CD14-positive monocyte (primary cell): ENCODE data around the gene KCNMA1. TPM values are rescaled to one million over a fixed set of nuclear protein-coding genes. Genes with fewer than 3 reads are reported as not detected.

Experiments
- DNase-seq, 3 donors: peaks; one replicate each; pipeline ENCODE4 v3.0.0-alpha.2; 2011 to 2022
- H2AFZ ChIP-seq: 2 replicates; pipeline ENCODE4 v1.6.0; 2012; ENCODE audit warnings: mild to moderate bottlenecking, low read depth, low read length, inconsistent platforms; ENCODE audit not compliant: insufficient read depth, poor library complexity, severe bottlenecking
- H3K27ac ChIP-seq, 2 donors: 1 replicate in 1 of 2; 2 replicates in 1 of 2; pipeline ENCODE4 v1.5.1; 2012 to 2013; ENCODE audit warnings: low read length in 2 of 2, control low read depth in 1 of 2, inconsistent platforms in 1 of 2, low read depth in 1 of 2, mild to moderate bottlenecking in 1 of 2
- H3K27me3 ChIP-seq, 2 donors: one replicate each; pipeline versions ENCODE4 v1.6.0 to v1.6.1; 2011 to 2013; ENCODE audit warnings: low read length in 2 of 2; ENCODE audit not compliant: control insufficient read depth in 2 of 2, insufficient read depth in 2 of 2
- H3K36me3 ChIP-seq, 2 donors: replicated peaks in 1 of 2; 1 replicate in 1 of 2; 2 replicates in 1 of 2; pipeline versions ENCODE4 v1.5.1 to v1.6.1; 2012 to 2013; ENCODE audit warnings: low read length in 2 of 2, control low read depth in 1 of 2, inconsistent platforms in 1 of 2, mild to moderate bottlenecking in 1 of 2; ENCODE audit not compliant: insufficient read depth in 2 of 2, control insufficient read depth in 1 of 2
- H3K4me1 ChIP-seq, 2 donors: 1 replicate in 1 of 2; 2 replicates in 1 of 2; pipeline versions ENCODE4 v1.5.1 to v1.6.1; 2012 to 2013; ENCODE audit warnings: low read length in 2 of 2, control low read depth in 1 of 2, inconsistent platforms in 1 of 2, mild to moderate bottlenecking in 1 of 2, moderate library complexity in 1 of 2; ENCODE audit not compliant: insufficient read depth in 2 of 2, control insufficient read depth in 1 of 2
- H3K4me2 ChIP-seq: replicated peaks from 2 replicates; pipeline ENCODE3; 2012; ENCODE audit warnings: low read length, moderate library complexity, mild to moderate bottlenecking; ENCODE audit not compliant: poor library complexity, severe bottlenecking; ENCODE audit errors: extremely low read depth
- H3K4me3 ChIP-seq, 3 experiments: fragments of 200-600 bp in 1 of 3; sonication (generic) in 1 of 3; replicated peaks in 1 of 3; 1 replicate in 2 of 3; 2 replicates in 1 of 3; pipeline ENCODE4 v1.5.1; 2011 to 2013; ENCODE audit warnings: low read length in 3 of 3, mild to moderate bottlenecking in 3 of 3, control low read depth in 2 of 3, low read depth in 2 of 3, inconsistent platforms in 1 of 3, moderate library complexity in 1 of 3
- H3K79me2 ChIP-seq: 2 replicates; pipeline ENCODE4 v1.6.0; 2012; ENCODE audit warnings: mild to moderate bottlenecking, control low read depth, inconsistent platforms, low read length, moderate library complexity; ENCODE audit not compliant: insufficient read depth
- H3K9ac ChIP-seq: 2 replicates; pipeline ENCODE4 v1.6.0; 2017; ENCODE audit warnings: low read length, mild to moderate bottlenecking; ENCODE audit not compliant: insufficient read depth, poor library complexity, severe bottlenecking
- H3K9me3 ChIP-seq, 2 donors: replicated peaks in 1 of 2; 1 replicate in 1 of 2; 2 replicates in 1 of 2; pipeline versions ENCODE4 v1.5.1 to v1.6.1; 2012 to 2013; ENCODE audit warnings: low read length in 2 of 2, control low read depth in 1 of 2; ENCODE audit not compliant: control insufficient read depth in 1 of 2, insufficient read depth in 1 of 2
- H4K20me1 ChIP-seq: 2 replicates; pipeline ENCODE4 v1.6.0; 2012; ENCODE audit warnings: mild to moderate bottlenecking, low read length, control low read depth, moderate library complexity; ENCODE audit not compliant: insufficient read depth
- H3K27ac Mint-ChIP-seq, 7 donors: one replicate each; pipeline ENCODE4 v1.8.0; 2020; ENCODE audit warnings: mild to moderate bottlenecking in 7 of 7, mixed read lengths in 7 of 7, moderate library complexity in 6 of 7, inconsistent platforms in 2 of 7
- H3K27me3 Mint-ChIP-seq, 3 donors: one replicate each; pipeline ENCODE4 v1.8.0; 2021 to 2022; ENCODE audit warnings: low read depth in 3 of 3, mild to moderate bottlenecking in 3 of 3, mixed read lengths in 3 of 3, moderate library complexity in 3 of 3, inconsistent platforms in 1 of 3
- H3K36me3 Mint-ChIP-seq, 2 donors: one replicate each; pipeline ENCODE4 v1.8.0; 2020; ENCODE audit warnings: mixed read lengths in 2 of 2, inconsistent platforms in 1 of 2, mild to moderate bottlenecking in 1 of 2
- H3K4me1 Mint-ChIP-seq: one replicate; pipeline ENCODE4 v1.8.0; 2020; ENCODE audit warnings: mild to moderate bottlenecking, mixed read lengths
- H3K4me3 Mint-ChIP-seq, 2 donors: one replicate each; pipeline ENCODE4 v1.8.0; 2020; ENCODE audit warnings: mild to moderate bottlenecking in 2 of 2, mixed read lengths in 2 of 2, moderate library complexity in 1 of 2
- H3K9me3 Mint-ChIP-seq, 7 donors: one replicate each; pipeline ENCODE4 v1.8.0; 2020 to 2022; ENCODE audit warnings: mixed read lengths in 7 of 7, mild to moderate bottlenecking in 6 of 7, moderate library complexity in 6 of 7, inconsistent platforms in 2 of 7
- CTCF ChIP-seq: fragments of 200-600 bp; IDR thresholded peaks from one replicate; pipeline ENCODE4 v1.8.0; 2022; ENCODE audit warnings: antibody characterized with exemption, mild to moderate bottlenecking
- WGBS: methylation state at CpG from one replicate; pipeline ENCODE4 v1.1.5; 2013; ENCODE audit warnings: missing lambda C conversion rate; ENCODE audit not compliant: insufficient coverage; 5-methylcytosine and 5-hydroxymethylcytosine counted together
- intact Hi-C, 2 donors: fragments of 100-400 bp; cut with micrococcal nuclease; formaldehyde crosslinking; loops; one replicate each; pipeline versions ENCODE4 v1.15.0 to v1.15.1; 2023
- polyA plus RNA-seq, 3 donors: library from polyadenylated mRNA; depleted of rRNA in 1 of 3; unstranded in 2 of 3; stranded (reverse) in 1 of 3; fragments of 300-500 nt in 2 of 3; fragments of >200 nt in 1 of 3; fragmentation: Illumina TruSeq in 2 of 3; gene quantifications; 1 replicate in 2 of 3; 2 replicates in 1 of 3; pipeline ENCODE4 v1.2.3, GENCODE V29; 2012 to 2021

KCNMA1 gene
- polyA plus RNA-seq, 3 donors: 0.11 to 1.0 TPM; not detected in 1

GRCh38 chr10:77513781-77514331, 123.8 kb downstream of the KCNMA1 start:
- no peak for TF ChIP-seq CTCF
- WGBS: 91% methylated on average over 14 of the region's 15 CpGs
- Mint-ChIP-seq H3K4me1 (no peaks in the 10 kb centered on the region), H3K27ac (no peak overlapping the region), H3K36me3 (no peaks in the 10 kb centered on the region), H3K27me3 (peaks cover 3 to 10% (median 7%) of the 10 kb centered on the region in 3 donors), H3K4me3 (no peak overlapping the region), H3K9me3 (peaks cover 0 to 2% (median 0%) of the 10 kb centered on the region in 7 donors)
- intact Hi-C loops: no loop called here
- no peak overlapping the region for H2AFZ ChIP-seq
- H3K9ac ChIP-seq: no peak overlapping the region
- H3K4me1 ChIP-seq: no peaks in the 10 kb centered on the region
- H3K9me3 ChIP-seq: no peaks in the 10 kb centered on the region
- no peaks in the 10 kb centered on the region for H3K27me3 ChIP-seq
- H3K79me2 ChIP-seq: no peaks in the 10 kb centered on the region
- H3K27ac ChIP-seq: no peak overlapping the region
- no peak for DNase-seq
- H3K4me3 ChIP-seq: no peak overlapping the region
- no peak overlapping the region for H3K4me2 ChIP-seq
- H4K20me1 ChIP-seq: no peaks in the 10 kb centered on the region
- H3K36me3 ChIP-seq: no peaks in the 10 kb centered on the region

GRCh38 chr10:77513220-77513619, 124.4 kb downstream of the KCNMA1 start:
- no peak overlapping the region for H3K4me2 ChIP-seq
- no peaks in the 10 kb centered on the region for H3K36me3 ChIP-seq
- no peaks in the 10 kb centered on the region for H4K20me1 ChIP-seq
- no peak overlapping the region for H3K9ac ChIP-seq
- H3K9me3 Mint-ChIP-seq: peaks cover 0 to 2% (median 0%) of the 10 kb centered on the region in 7 donors
- TF ChIP-seq CTCF: no peak
- intact Hi-C loops: no loop called here
- WGBS: 90% methylated on average over 6 of the region's 7 CpGs
- H3K4me3 Mint-ChIP-seq: no peak overlapping the region
- H3K9me3 ChIP-seq: no peaks in the 10 kb centered on the region
- H3K4me3 ChIP-seq: no peak overlapping the region
- H3K27me3 Mint-ChIP-seq: peaks cover 3 to 13% (median 7%) of the 10 kb centered on the region in 3 donors
- H3K27me3 ChIP-seq: no peaks in the 10 kb centered on the region
- H2AFZ ChIP-seq: no peak overlapping the region
- DNase-seq: no peak
- no peaks in the 10 kb centered on the region for H3K4me1 ChIP-seq
- H3K4me1 Mint-ChIP-seq: no peaks in the 10 kb centered on the region
- no peak overlapping the region for H3K27ac ChIP-seq
- H3K36me3 Mint-ChIP-seq: no peaks in the 10 kb centered on the region
- peak overlapping the region in 1 of 7 donors; percentile 60 for H3K27ac Mint-ChIP-seq
- H3K79me2 ChIP-seq: no peaks in the 10 kb centered on the region
